T-helper 1 cell treated with Interleukin-12 subunit alpha and Interleukin-12 subunit beta and Interleukin-4 antibody, amounts not matched to agents 30 ng/mL and 1 ng/mL, for 36 hours (primary cell): ENCODE measurements around the gene MBNL3. TPM values are rescaled to one million over a fixed set of nuclear protein-coding genes. Genes with fewer than 3 reads are reported as not detected.
"Not testable (repeated sequence)": the region's sequence is repeated elsewhere in the genome, so short reads cannot be mapped to it uniquely, and the experiment has no call there.

Experiments used
- intact Hi-C: fragments of 100-400 bp; cut with micrococcal nuclease; formaldehyde crosslinking; loops from one replicate; pipeline ENCODE4 v1.15.1; 2024
- total RNA-seq: library from RNA; stranded (reverse); gene quantifications from 2 replicates; pipeline ENCODE4 v1.2.3, GENCODE V29; 2022

Gene MBNL3
- total RNA-seq, 1 donor from 2014 or later, result 15.0 TPM

GRCh38 chrX:132480581-132481203 lies 8.1 kb downstream of the MBNL3 start:
- intact Hi-C loops, result loop anchor here (1.0 to 10.0 kb wide), 9 partner anchors 9 to 1984 kb away; partner anchors contain the start of genes ENOX2, HPRT1, HS6ST2 and MBNL3

- intact Hi-C loops, result no loop called here
Measured at GRCh38 chrX:132474544-132475248, 14.1 kb downstream of the MBNL3 start.

GRCh38 chrX:132472397-132472796 lies 16.4 kb downstream of the MBNL3 start:
- intact Hi-C loops, result no loop called here

GRCh38 chrX:132470831-132471230 lies 18.0 kb downstream of the MBNL3 start:
- intact Hi-C loops, result no loop called here

GRCh38 chrX:132470179-132470578 lies 18.7 kb downstream of the MBNL3 start:
- intact Hi-C loops, result no loop called here

- intact Hi-C loops, result no loop called here
Measured at GRCh38 chrX:132468454-132468853, 20.4 kb downstream of the MBNL3 start.

GRCh38 chrX:132467989-132468388 lies 20.8 kb downstream of the MBNL3 start:
- intact Hi-C loops, result no loop called here

GRCh38 chrX:132467026-132467425 lies 21.8 kb downstream of the MBNL3 start:
- intact Hi-C loops, result no loop called here

- intact Hi-C loops, result loop anchor here (2.0 kb wide), 1 partner anchor 27 kb away; no protein-coding TSS in a partner anchor
Measured at GRCh38 chrX:132463411-132463810, 25.4 kb downstream of the MBNL3 start.

- intact Hi-C loops, result loop anchor here (2.0 kb wide), 1 partner anchor 29 kb away; no protein-coding TSS in a partner anchor
Measured at GRCh38 chrX:132461886-132462285, 27.0 kb downstream of the MBNL3 start.

- intact Hi-C loops, result no loop called here
Measured at GRCh38 chrX:132452911-132453550, 35.8 kb downstream of the MBNL3 start.

- intact Hi-C loops, result not testable (repeated sequence)
Measured at GRCh38 chrX:132445909-132446308, 42.9 kb downstream of the MBNL3 start.

GRCh38 chrX:132444936-132445335 lies 43.9 kb downstream of the MBNL3 start:
- intact Hi-C loops, result no loop called here

GRCh38 chrX:132443196-132444135 lies 45.4 kb downstream of the MBNL3 start:
- intact Hi-C loops, result no loop called here

GRCh38 chrX:132442691-132443090 lies 46.1 kb downstream of the MBNL3 start:
- intact Hi-C loops, result no loop called here

GRCh38 chrX:132435222-132435621 lies 53.6 kb downstream of the MBNL3 start:
- intact Hi-C loops, result no loop called here

- intact Hi-C loops, result no loop called here
Measured at GRCh38 chrX:132433551-132433950, 55.3 kb downstream of the MBNL3 start.

- intact Hi-C loops, result no loop called here
Measured at GRCh38 chrX:132433001-132433400, 55.8 kb downstream of the MBNL3 start.

GRCh38 chrX:132428896-132429295 lies 59.9 kb downstream of the MBNL3 start:
- intact Hi-C loops, result no loop called here

GRCh38 chrX:132426695-132427281 lies 62.0 kb downstream of the MBNL3 start:
- intact Hi-C loops, result no loop called here
